Umbilical cord (tissue), 2 donors: Measurements from ENCODE around the gene BICRAL. TPM values are rescaled to one million over a fixed set of nuclear protein-coding genes. Genes with fewer than 3 reads are reported as not detected.
"Not testable (repeated sequence)": the region's sequence is repeated elsewhere in the genome, so short reads cannot be mapped to it uniquely, and the experiment has no call there.

Source experiments
- DNase-seq: peaks from one replicate; pipeline ENCODE4 v3.0.0-alpha.2; 2015; ENCODE audit warnings: low spot score
- total RNA-seq: library from RNA; depleted of rRNA; stranded (reverse); fragments of >200 nt; gene quantifications from one replicate; pipeline ENCODE4 v1.2.3, GENCODE V29; 2014; ENCODE audit warnings: low replicate concordance; ENCODE audit not compliant: insufficient read depth

The BICRAL gene
- total RNA-seq, 1 donor from 2014 or later, result 10.8 TPM

GRCh38 chr6:42845327-42845694 lies 63.5 kb downstream of the BICRAL start:
- no peak for DNase-seq

GRCh38 chr6:42846505-42846904 lies 64.7 kb downstream of the BICRAL start:
- DNase-seq, result no peak

- no peak for DNase-seq
Measured at GRCh38 chr6:42848700-42849099, 66.8 kb downstream of the BICRAL start.

- no peak for DNase-seq
Measured at GRCh38 chr6:42851599-42851998, 69.7 kb downstream of the BICRAL start.

- no peak for DNase-seq
Measured at GRCh38 chr6:42860036-42860435, 78.2 kb downstream of the BICRAL start.

GRCh38 chr6:42860481-42860880 lies 78.6 kb downstream of the BICRAL start:
- DNase-seq, result no peak

- DNase-seq, result no peak
Measured at GRCh38 chr6:42864602-42865001, 82.8 kb downstream of the BICRAL start.

- DNase-seq, result no peak
Measured at GRCh38 chr6:42870145-42870936, 88.5 kb downstream of the BICRAL start.

GRCh38 chr6:42871711-42872110 lies 89.9 kb downstream of the BICRAL start:
- DNase-seq, result no peak

- no peak for DNase-seq
Measured at GRCh38 chr6:42873313-42873712, 91.5 kb downstream of the BICRAL start.

GRCh38 chr6:42877695-42878094 lies 95.8 kb downstream of the BICRAL start:
- DNase-seq, result no peak

- peak; percentile 96 for DNase-seq
Measured at GRCh38 chr6:42879372-42880239, 97.8 kb downstream of the BICRAL start, which contains the start of gene RPL7L1. Gene RPL7L1, plus strand, starts transcription at chr6:42879616. Its CDS starts 295 bp downstream, at chr6:42879911.

GRCh38 chr6:42880240-42880817 lies 98.5 kb downstream of the BICRAL start:
- not testable (repeated sequence) for DNase-seq

GRCh38 chr6:42880871-42881270 lies 99.0 kb downstream of the BICRAL start:
- DNase-seq, result not testable (repeated sequence)

GRCh38 chr6:42885702-42886101 lies 103.8 kb downstream of the BICRAL start:
- no peak for DNase-seq

- DNase-seq, result not testable (repeated sequence)
Measured at GRCh38 chr6:42888201-42888600, 106.3 kb downstream of the BICRAL start.

- no peak for DNase-seq
Measured at GRCh38 chr6:42889815-42890214, 108.0 kb downstream of the BICRAL start.

GRCh38 chr6:42890311-42891198 lies 108.7 kb downstream of the BICRAL start:
- DNase-seq, result peak; percentile 98

- no peak for DNase-seq
Measured at GRCh38 chr6:42891199-42891722, 109.4 kb downstream of the BICRAL start.

GRCh38 chr6:42894041-42894828 lies 112.4 kb downstream of the BICRAL start:
- DNase-seq, result not testable (repeated sequence)
